ENCODE data around the gene PHYHIPL.

DNA sequence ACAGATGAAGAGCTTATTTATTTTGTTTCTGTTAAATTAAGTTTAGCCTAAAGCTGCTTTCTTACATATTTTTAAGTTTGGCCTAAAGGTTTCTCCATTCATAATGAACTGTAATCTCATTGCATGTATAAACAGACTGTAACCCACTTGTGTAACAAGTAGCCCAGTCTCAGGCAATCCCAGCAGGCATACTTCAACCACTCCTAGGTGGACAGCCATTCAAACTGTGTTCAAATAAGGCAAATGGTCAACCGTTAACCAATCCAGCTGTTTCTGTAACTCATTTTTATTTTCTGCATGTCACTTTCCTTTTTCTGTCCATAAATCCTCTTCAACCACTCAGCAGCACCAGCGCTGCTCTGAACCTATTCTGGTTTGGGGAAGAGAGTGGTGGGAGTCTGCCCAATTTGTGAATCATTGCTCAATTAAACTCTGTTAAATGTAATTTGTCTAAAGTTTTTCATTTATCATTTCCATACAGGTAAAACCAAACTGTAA, 35.9 kb downstream of the PHYHIPL start:
- TF ChIP-seq, protein P1, sequence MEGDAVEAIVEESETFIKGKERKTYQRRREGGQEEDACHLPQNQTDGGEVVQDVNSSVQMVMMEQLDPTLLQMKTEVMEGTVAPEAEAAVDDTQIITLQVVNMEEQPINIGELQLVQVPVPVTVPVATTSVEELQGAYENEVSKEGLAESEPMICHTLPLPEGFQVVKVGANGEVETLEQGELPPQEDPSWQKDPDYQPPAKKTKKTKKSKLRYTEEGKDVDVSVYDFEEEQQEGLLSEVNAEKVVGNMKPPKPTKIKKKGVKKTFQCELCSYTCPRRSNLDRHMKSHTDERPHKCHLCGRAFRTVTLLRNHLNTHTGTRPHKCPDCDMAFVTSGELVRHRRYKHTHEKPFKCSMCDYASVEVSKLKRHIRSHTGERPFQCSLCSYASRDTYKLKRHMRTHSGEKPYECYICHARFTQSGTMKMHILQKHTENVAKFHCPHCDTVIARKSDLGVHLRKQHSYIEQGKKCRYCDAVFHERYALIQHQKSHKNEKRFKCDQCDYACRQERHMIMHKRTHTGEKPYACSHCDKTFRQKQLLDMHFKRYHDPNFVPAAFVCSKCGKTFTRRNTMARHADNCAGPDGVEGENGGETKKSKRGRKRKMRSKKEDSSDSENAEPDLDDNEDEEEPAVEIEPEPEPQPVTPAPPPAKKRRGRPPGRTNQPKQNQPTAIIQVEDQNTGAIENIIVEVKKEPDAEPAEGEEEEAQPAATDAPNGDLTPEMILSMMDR (IDR thresholded peaks at IDR 0.05; ENCODE audit: low read depth, low read length), result no peak
- TF ChIP-seq EZH2phosphoT487 (IDR thresholded peaks at IDR 0.05; ENCODE audit: low read depth), result no peak

Measured in OCI-LY3 (cell line).